HCT116 (cell line): Measurements from ENCODE around the gene SH3BP1. TPM values are rescaled to one million over a fixed set of nuclear protein-coding genes. Genes with fewer than 3 reads are reported as not detected.

Experiments used
- ATAC-seq: fragments of 200-7000 bp; cut with Tn5 transposase; 2 replicates; pipeline ENCODE4 v1.9.1; 2020; ENCODE audit warnings: mild to moderate bottlenecking, moderate library complexity
- BruUV-seq: library from RNA; stranded (reverse); fragments of 400-500 nt; replicated peaks from 2 replicates; lab custom pipeline; 2021; lab: Mats Ljungman, UMichigan
- CTCF ChIA-PET: fragments of 300-600 bp; sonication (Branson Sonifier 250); formaldehyde crosslinking; loops from one replicate; lab custom pipeline; 2021; ENCODE audit warnings: antibody characterized with exemption; lab: Charles Lee
- POLR2A ChIA-PET: fragments of 300-600, 350-600 bp; sonication (Branson Sonifier 250); formaldehyde crosslinking; loops from one replicate; lab custom pipeline; 2021; ENCODE audit warnings: antibody characterized with exemption; lab: Charles Lee
- RAD21 ChIA-PET, 2 experiments: fragments of 300-600 bp; sonication (Branson Sonifier 250); formaldehyde crosslinking; loops; one replicate each; lab custom pipeline; 2023; ENCODE audit warnings: low total read pairs in 2 of 2; ENCODE audit not compliant: uncharacterized antibody in 2 of 2, unreplicated experiment in 2 of 2, low non-redundant PET in 1 of 2; lab: Charles Lee
- DNase-seq: peaks from one replicate; pipeline ENCODE4 v3.0.0-alpha.2; 2010; ENCODE audit warnings: low read depth, low spot score
- H2AFZ ChIP-seq: fragments of 200-600 bp; shearing (Covaris generic), sonication (generic); 2 replicates; pipeline ENCODE4 v1.6.1; 2017; ENCODE audit warnings: low read depth, mixed run types, mixed read lengths, antibody characterized with exemption, low read length; ENCODE audit not compliant: poor library complexity, severe bottlenecking
- H3K27ac ChIP-seq: 2 replicates; pipeline ENCODE4 v1.5.1; 2012; ENCODE audit warnings: low read depth, low read length
- H3K27me3 ChIP-seq: fragments of 200-600 bp; sonication (generic); 2 replicates; pipeline ENCODE4 v1.6.1; 2016; ENCODE audit warnings: mixed run types, low read length, mixed read lengths; ENCODE audit not compliant: insufficient read depth
- H3K36me3 ChIP-seq, 2 experiments: fragments of 200-500 bp in 1 of 2; fragments of 200-600 bp in 1 of 2; sonication (Bioruptor generic) in 1 of 2; sonication (generic) in 1 of 2; 2 replicates each; pipeline versions ENCODE4 v1.5.1 to v1.6.1; 2014 to 2016; ENCODE audit warnings: low read length in 2 of 2, inconsistent platforms in 1 of 2, mixed read lengths in 1 of 2, mixed run types in 1 of 2; ENCODE audit not compliant: insufficient read depth in 2 of 2, control insufficient read depth in 1 of 2
- H3K4me1 ChIP-seq, 2 experiments: fragments of 200-600 bp in 1 of 2; sonication (generic) in 1 of 2; 2 replicates each; pipeline versions ENCODE4 v1.5.1 to v1.6.1; 2012 to 2017; ENCODE audit warnings: low read length in 2 of 2, inconsistent platforms in 1 of 2, mild to moderate bottlenecking in 1 of 2, mixed read lengths in 1 of 2, mixed run types in 1 of 2, moderate library complexity in 1 of 2; ENCODE audit not compliant: insufficient read depth in 2 of 2, control insufficient read depth in 1 of 2
- H3K4me2 ChIP-seq: fragments of 200-600 bp; sonication (generic); 2 replicates; pipeline ENCODE4 v1.6.1; 2017; ENCODE audit warnings: mixed run types, low read length, mixed read lengths
- H3K4me3 ChIP-seq, 2 experiments: fragments of 200-600 bp in 1 of 2; sonication (generic) in 1 of 2; replicated peaks in 1 of 2; 2 replicates each; pipeline ENCODE4 v1.5.1; 2011 to 2016; ENCODE audit warnings: low read length in 2 of 2, control low read depth in 1 of 2, low read depth in 1 of 2, mild to moderate bottlenecking in 1 of 2, mixed read lengths in 1 of 2, mixed run types in 1 of 2
- H3K79me2 ChIP-seq: fragments of 200-600 bp; sonication (generic); 2 replicates; pipeline ENCODE4 v1.6.1; 2017; ENCODE audit warnings: mild to moderate bottlenecking, mixed run types, low read length, moderate library complexity, mixed read lengths; ENCODE audit not compliant: insufficient read depth
- H3K9ac ChIP-seq: fragments of 200-600 bp; sonication (generic); 2 replicates; pipeline ENCODE4 v1.6.1; 2016; ENCODE audit warnings: low read length, mixed read lengths
- H3K9me2 ChIP-seq: fragments of 200-600 bp; sonication (generic), shearing (Covaris generic); 2 replicates; pipeline ENCODE4 v1.6.1; 2017; ENCODE audit warnings: mixed run types, mild to moderate bottlenecking, moderate library complexity; ENCODE audit not compliant: insufficient read depth
- H3K9me3 ChIP-seq, 2 experiments: fragments of 200-500 bp in 1 of 2; fragments of 200-600 bp in 1 of 2; sonication (Bioruptor generic) in 1 of 2; sonication (generic) in 1 of 2; 2 replicates each; pipeline ENCODE4 v1.6.1; 2014 to 2017; ENCODE audit warnings: low read length in 2 of 2, mixed read lengths in 2 of 2, inconsistent platforms in 1 of 2, low read depth in 1 of 2, mild to moderate bottlenecking in 1 of 2, mixed run types in 1 of 2, moderate library complexity in 1 of 2; ENCODE audit not compliant: control insufficient read depth in 1 of 2, insufficient read depth in 1 of 2
- H4K20me1 ChIP-seq: fragments of 200-600 bp; sonication (generic), shearing (Covaris generic); 2 replicates; pipeline ENCODE4 v1.6.1; 2017; ENCODE audit warnings: mixed run types, mild to moderate bottlenecking, moderate library complexity; ENCODE audit not compliant: insufficient read depth
- CEBPB ChIP-seq: IDR thresholded peaks from 2 replicates; pipeline ENCODE4 v1.6.1; 2012; ENCODE audit warnings: low read depth
- CTCF ChIP-seq, 3 experiments: fragments of 200-600 bp in 1 of 3; sonication (generic) in 1 of 3; IDR thresholded peaks in 2 of 3; conservative IDR thresholded peaks in 1 of 3; 2 replicates each; pipeline ENCODE4 v1.5.1; 2012 to 2017; ENCODE audit warnings: low read depth in 2 of 3, low read length in 2 of 3, antibody characterized with exemption in 1 of 3, borderline replicate concordance in 1 of 3, control low read depth in 1 of 3, mild to moderate bottlenecking in 1 of 3, mixed read lengths in 1 of 3, mixed run types in 1 of 3, moderate library complexity in 1 of 3; ENCODE audit not compliant: insufficient read depth in 1 of 3
- EZH2 ChIP-seq: fragments of 200-600 bp; sonication (generic); IDR thresholded peaks from 2 replicates; pipeline ENCODE4 v1.6.1; 2017; ENCODE audit warnings: antibody characterized with exemption, mixed run types
- JUND ChIP-seq: IDR thresholded peaks from 2 replicates; pipeline ENCODE4 v1.6.1; 2012
- POLR2A ChIP-seq: IDR thresholded peaks from 2 replicates; pipeline ENCODE4 v1.7.0; 2011; ENCODE audit warnings: borderline replicate concordance; ENCODE audit not compliant: insufficient read depth, insufficient read length; ENCODE audit errors: extremely low read depth
- POLR2AphosphoS5 ChIP-seq: IDR thresholded peaks from 2 replicates; pipeline ENCODE4 v1.6.1; 2011; ENCODE audit warnings: mild to moderate bottlenecking, low read depth, low read length, moderate library complexity
- RAD21 ChIP-seq: IDR thresholded peaks from 2 replicates; pipeline ENCODE4 v1.6.1; 2012; ENCODE audit warnings: low read depth, mild to moderate bottlenecking
- TCF7L2 ChIP-seq: IDR thresholded peaks from 2 replicates; pipeline ENCODE4 v1.7.0; 2011; ENCODE audit warnings: borderline replicate concordance, inconsistent platforms; ENCODE audit not compliant: insufficient read depth, insufficient read length; ENCODE audit errors: extremely low read depth
- YY1 ChIP-seq: IDR thresholded peaks from 2 replicates; pipeline ENCODE4 v1.6.1; 2011; ENCODE audit warnings: low read length, low read depth, moderate library complexity, mild to moderate bottlenecking; ENCODE audit not compliant: insufficient replicate concordance; ENCODE audit errors: extremely low read depth
- ZFX ChIP-seq: fragments of 450-650 bp; IDR thresholded peaks from 2 replicates; pipeline ENCODE4 v1.6.1; 2017
- intact Hi-C: fragments of 100-400 bp; cut with micrococcal nuclease; formaldehyde crosslinking; loops from 2 replicates; pipeline ENCODE4 v1.10.0; 2022
- total RNA-seq: library from RNA; stranded (reverse); gene quantifications from one replicate; pipeline ENCODE4 v1.2.1, GENCODE V29; 2021; ENCODE audit not compliant: unreplicated experiment
- TF ChIP-seq, protein P1 (sequence below): IDR thresholded peaks from 2 replicates; pipeline ENCODE4 v1.6.1; 2012

SH3BP1 gene
- total RNA-seq, 1 experiment from 2014 or later, result 48.4 TPM

DNA sequence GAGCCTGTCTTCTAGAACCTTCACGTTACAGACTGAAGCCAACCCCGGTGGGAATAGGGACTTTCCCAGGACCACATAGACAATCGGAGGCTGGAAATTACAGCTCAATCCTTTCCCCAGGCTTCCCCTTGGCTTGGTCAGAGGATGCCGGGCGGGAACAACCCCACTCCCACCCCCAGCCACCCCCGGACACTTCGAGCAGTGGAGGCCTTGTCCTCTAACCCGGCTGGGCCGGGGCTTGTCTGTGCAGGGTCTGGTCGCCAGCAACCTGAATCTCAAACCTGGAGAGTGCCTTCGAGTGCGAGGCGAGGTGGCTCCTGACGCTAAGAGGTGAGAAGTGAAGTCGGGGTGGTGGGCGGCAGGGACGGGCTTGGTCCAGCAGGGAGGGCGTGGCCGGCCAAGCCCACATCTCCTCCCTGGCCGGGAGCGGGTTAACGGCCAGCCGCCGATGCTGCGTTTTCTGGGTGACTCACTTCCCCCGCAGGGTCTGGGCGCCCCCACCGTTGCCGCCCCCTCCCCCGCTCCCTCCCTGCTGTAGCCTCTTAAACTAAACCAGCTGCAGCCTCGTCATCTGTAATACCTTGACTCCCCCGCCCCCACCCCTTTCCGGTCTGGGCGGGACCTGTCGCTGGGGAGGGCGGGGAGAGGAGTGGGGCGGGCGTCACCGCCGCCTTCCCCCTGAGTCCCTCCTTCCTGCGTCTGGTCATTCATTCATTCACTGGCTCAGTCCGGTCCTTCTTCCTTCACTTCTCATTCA lies 37.4 kb downstream of the SH3BP1 start:
- Histone ChIP-seq H4K20me1 (no peaks in the 10 kb centered on the region), H2AFZ (no peak overlapping the region), H3K9me3 (no peaks in the 10 kb centered on the region), H3K27me3 (no peaks in the 10 kb centered on the region), H3K4me1 (peaks cover 40 to 75% of the 10 kb centered on the region in 2 experiments), H3K79me2 (peaks cover 13% of the 10 kb centered on the region; the same call in 1 of the 2 replicates), H3K27ac (peak overlapping the region; percentile 97), H3K4me3 (peak overlapping the region; percentile 71 to 86), H3K4me2 (peak overlapping the region; percentile 98), H3K9ac (peak overlapping the region; percentile 67), H3K9me2 (no peaks in the 10 kb centered on the region), H3K36me3 (peaks cover 5 to 11% of the 10 kb centered on the region in 2 experiments; a peak in 3 of 4 replicates)
- POLR2A ChIA-PET, result interaction anchor here (0.6 to 4.6 kb wide), 10 partner anchors 9 to 115 kb away, joined by 3 to 71 read pairs (median 3); partner anchors contain the start of genes GGA1, NOL12 and PDXP
- TF ChIP-seq TCF7L2 (no peak), RAD21 (no peak), EZH2 (no peak), ZFX (peak; percentile 13; the same call in 1 of the 2 replicates), CEBPB (no peak), POLR2A (no peak), POLR2AphosphoS5 (peak; percentile 81), YY1 (no peak), JUND (no peak), CTCF (IDR thresholded peaks at IDR 0.05 in 2 of 3, conservative IDR thresholded peaks at IDR 0.05 in 1 of 3; ENCODE audit: borderline replicate concordance in 1 of 3, insufficient read depth in 1 of 3, low read depth in 2 of 3, low read length in 2 of 3) (no peak)
- TF ChIP-seq, protein P1, sequence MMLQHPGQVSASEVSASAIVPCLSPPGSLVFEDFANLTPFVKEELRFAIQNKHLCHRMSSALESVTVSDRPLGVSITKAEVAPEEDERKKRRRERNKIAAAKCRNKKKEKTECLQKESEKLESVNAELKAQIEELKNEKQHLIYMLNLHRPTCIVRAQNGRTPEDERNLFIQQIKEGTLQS, result no peak
- BruUV-seq, result TSS peak; percentile 91
- RAD21 ChIA-PET, result interaction anchor here in 1 of 2 experiments (1.0 kb wide), 1 partner anchor 177 kb away, joined by 3 read pairs; no protein-coding TSS in a partner anchor
- intact Hi-C loops, result no loop called here
- peak; percentile 49 for ATAC-seq
- peak; percentile 69 for DNase-seq
- CTCF ChIA-PET, result interaction anchor here (0.7 to 1.0 kb wide), 3 partner anchors 13 to 34 kb away, joined by 3 to 5 read pairs (median 4); no protein-coding TSS in a partner anchor
